Measurements from ENCODE around the gene DIP2C.

DIP2C gene

DNA sequence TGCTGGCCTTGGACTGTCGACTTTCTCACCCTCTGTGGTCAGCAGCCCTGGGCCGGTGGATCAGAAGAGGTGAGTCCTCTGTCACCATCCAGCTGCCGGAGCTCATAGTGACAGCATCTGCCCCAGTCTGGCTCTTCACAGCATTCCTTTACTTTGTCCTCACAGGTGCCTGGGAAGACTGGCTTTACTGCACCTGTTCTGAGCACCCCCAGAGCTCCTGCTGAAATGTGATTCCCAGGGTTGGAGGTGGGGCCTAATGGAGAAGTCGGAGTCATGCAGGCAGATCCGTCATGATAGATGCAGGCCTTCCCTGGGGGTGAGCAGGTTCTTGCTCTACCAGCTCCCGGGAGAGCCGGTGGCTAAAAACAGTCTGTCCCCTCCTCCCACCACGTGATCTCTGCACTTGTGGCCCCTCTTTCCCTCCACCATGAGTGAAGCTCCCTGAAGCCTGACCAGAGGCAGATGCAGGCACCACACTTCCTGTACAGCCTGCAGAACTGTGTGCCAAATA is 382.7 kb downstream of the DIP2C start:
- no peak for ATAC-seq (ENCODE audit: insufficient read depth, low read depth)
- Histone ChIP-seq H3K4me1 (ENCODE audit: insufficient read depth, low read length) (peaks cover 16% of the 10 kb centered on the region), H3K27me3 (ENCODE audit: insufficient read depth, low read length, poor library complexity) (no peaks in the 10 kb centered on the region), H3K79me2 (ENCODE audit: insufficient read depth, low read length) (no peaks in the 10 kb centered on the region), H3K36me3 (ENCODE audit: insufficient read depth, low read length) (no peaks in the 10 kb centered on the region), H3K4me2 (ENCODE audit: insufficient read depth, low read length) (no peak overlapping the region), H3K27ac (ENCODE audit: low read length) (no peak overlapping the region), H4K20me1 (ENCODE audit: insufficient read depth, low read length) (no peaks in the 10 kb centered on the region), H2AFZ (ENCODE audit: low read depth, low read length) (no peak overlapping the region), H3K4me3 (ENCODE audit: low read depth in 1 of 2, low read length in 2 of 2) (no peak overlapping the region), H3K9ac (ENCODE audit: low read depth, low read length) (no peak overlapping the region), H3K9me3 (ENCODE audit: insufficient read depth, low read length, severe bottlenecking) (no peaks in the 10 kb centered on the region)
- DNase-seq, result no peak
- TF ChIP-seq CTCF (IDR thresholded peaks at IDR 0.05; ENCODE audit: borderline replicate concordance, extremely low read depth, low read length, poor library complexity, severe bottlenecking), result no peak
- TF ChIP-seq EZH2 (IDR thresholded peaks at IDR 0.05; ENCODE audit: borderline replicate concordance, low read depth, low read length, severe bottlenecking), result no peak

- Histone ChIP-seq H3K27me3 (ENCODE audit: insufficient read depth, low read length, poor library complexity) (no peaks in the 10 kb centered on the region), H3K9me3 (ENCODE audit: insufficient read depth, low read length, severe bottlenecking) (no peaks in the 10 kb centered on the region), H3K4me3 (ENCODE audit: low read depth in 1 of 2, low read length in 2 of 2) (no peak overlapping the region), H3K4me1 (ENCODE audit: insufficient read depth, low read length) (peaks cover 16% of the 10 kb centered on the region), H2AFZ (ENCODE audit: low read depth, low read length) (no peak overlapping the region; the same call in 1 of the 2 replicates), H4K20me1 (ENCODE audit: insufficient read depth, low read length) (no peaks in the 10 kb centered on the region), H3K36me3 (ENCODE audit: insufficient read depth, low read length) (no peaks in the 10 kb centered on the region), H3K4me2 (ENCODE audit: insufficient read depth, low read length) (no peak overlapping the region), H3K79me2 (ENCODE audit: insufficient read depth, low read length) (no peaks in the 10 kb centered on the region), H3K27ac (ENCODE audit: low read length) (no peak overlapping the region), H3K9ac (ENCODE audit: low read depth, low read length) (no peak overlapping the region)
- TF ChIP-seq CTCF (IDR thresholded peaks at IDR 0.05; ENCODE audit: borderline replicate concordance, extremely low read depth, low read length, poor library complexity, severe bottlenecking) (no peak), EZH2 (IDR thresholded peaks at IDR 0.05; ENCODE audit: borderline replicate concordance, low read depth, low read length, severe bottlenecking) (no peak)
- DNase-seq (no peak), ATAC-seq (ENCODE audit: insufficient read depth, low read depth) (peak; percentile 59; the same call in 1 of the 3 replicates)
These were observed 383.3 kb downstream of the DIP2C start for GRCh38 chr10:306007-306674.

DNA sequence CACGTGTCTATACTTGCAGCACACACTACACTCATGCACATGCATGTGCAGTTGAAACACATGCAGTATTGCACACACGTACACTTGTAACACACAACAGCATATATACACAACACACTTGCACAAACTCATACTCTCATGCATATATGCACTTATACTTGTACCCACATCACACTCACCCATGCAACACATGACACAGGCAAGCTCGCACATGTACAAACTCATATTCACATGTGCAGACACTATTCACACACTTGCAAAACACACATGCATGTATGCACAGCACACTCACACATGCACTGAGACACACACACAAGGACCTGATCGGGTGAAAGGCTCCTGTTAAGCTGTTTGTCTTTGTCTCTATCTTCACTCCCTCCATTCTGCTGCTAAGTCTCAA is 384.4 kb downstream of the DIP2C start:
- peaks cover 16% of the 10 kb centered on the region for H3K4me1 ChIP-seq (ENCODE audit: insufficient read depth, low read length)

More for the DNA sequence above, 384.4 kb downstream of the DIP2C start:
- no peak overlapping the region for H3K4me2 ChIP-seq (ENCODE audit: insufficient read depth, low read length)
- H2AFZ ChIP-seq (ENCODE audit: low read depth, low read length), result no peak overlapping the region
- H3K27ac ChIP-seq (ENCODE audit: low read length), result no peak overlapping the region
- TF ChIP-seq CTCF (IDR thresholded peaks at IDR 0.05; ENCODE audit: borderline replicate concordance, extremely low read depth, low read length, poor library complexity, severe bottlenecking), result no peak
- no peak for TF ChIP-seq EZH2 (IDR thresholded peaks at IDR 0.05; ENCODE audit: borderline replicate concordance, low read depth, low read length, severe bottlenecking)
- no peaks in the 10 kb centered on the region for H3K9me3 ChIP-seq (ENCODE audit: insufficient read depth, low read length, severe bottlenecking)
- H3K36me3 ChIP-seq (ENCODE audit: insufficient read depth, low read length), result no peaks in the 10 kb centered on the region
- no peaks in the 10 kb centered on the region for H3K27me3 ChIP-seq (ENCODE audit: insufficient read depth, low read length, poor library complexity)
- no peak overlapping the region for H3K9ac ChIP-seq (ENCODE audit: low read depth, low read length)
- no peaks in the 10 kb centered on the region for H4K20me1 ChIP-seq (ENCODE audit: insufficient read depth, low read length)
- H3K4me3 ChIP-seq (ENCODE audit: low read depth in 1 of 2, low read length in 2 of 2), result no peak overlapping the region
- ATAC-seq (ENCODE audit: insufficient read depth, low read depth) (no peak), DNase-seq (no peak)
- no peaks in the 10 kb centered on the region for H3K79me2 ChIP-seq (ENCODE audit: insufficient read depth, low read length)

Data from DND-41 (cell line).